Panc1 (cell line): Measurements from ENCODE around the gene MAP3K3. TPM values are rescaled to one million over a fixed set of nuclear protein-coding genes. Genes with fewer than 3 reads are reported as not detected.

Experiments
- ATAC-seq: fragments of 200-7000 bp; cut with Tn5 transposase; 2 replicates; pipeline ENCODE4 v1.9.1; 2020; ENCODE audit warnings: mild to moderate bottlenecking, moderate library complexity
- BruUV-seq: library from RNA; stranded (reverse); fragments of 400-500 nt; replicated peaks from 2 replicates; lab custom pipeline; 2021; lab: Mats Ljungman, UMichigan
- CTCF ChIA-PET: fragments of 300-600 bp; sonication (Branson Sonifier 250); formaldehyde crosslinking; loops from one replicate; lab custom pipeline; 2022; ENCODE audit warnings: antibody characterized with exemption; lab: Charles Lee
- POLR2A ChIA-PET: fragments of 300-600 bp; sonication (Branson Sonifier 250); formaldehyde crosslinking; loops from one replicate; lab custom pipeline; 2022; ENCODE audit warnings: antibody characterized with exemption; lab: Charles Lee
- DNase-seq: peaks from one replicate; pipeline ENCODE4 v3.0.0-alpha.2; 2010; ENCODE audit warnings: low read depth, low spot score
- H3K27ac ChIP-seq: 2 replicates; pipeline ENCODE4 v1.5.1; 2011; ENCODE audit warnings: mild to moderate bottlenecking, low read length, inconsistent platforms
- H3K27me3 ChIP-seq: fragments of 200-500 bp; sonication (Bioruptor generic); 2 replicates; pipeline ENCODE4 v1.6.0; 2014; ENCODE audit warnings: low read length, inconsistent platforms; ENCODE audit not compliant: control insufficient read depth, insufficient read depth
- H3K36me3 ChIP-seq: fragments of 200-500 bp; sonication (Bioruptor generic); 2 replicates; pipeline ENCODE4 v1.5.1; 2014; ENCODE audit warnings: inconsistent platforms, mild to moderate bottlenecking, low read length, moderate library complexity; ENCODE audit not compliant: control insufficient read depth, insufficient read depth
- H3K4me1 ChIP-seq: 2 replicates; pipeline ENCODE4 v1.5.1; 2011; ENCODE audit warnings: inconsistent platforms, mild to moderate bottlenecking, low read length, moderate library complexity; ENCODE audit not compliant: control insufficient read depth, insufficient read depth
- H3K4me3 ChIP-seq, 2 experiments: 2 replicates each; pipeline ENCODE4 v1.5.1; 2011 to 2012; ENCODE audit warnings: low read depth in 2 of 2, low read length in 2 of 2, mild to moderate bottlenecking in 2 of 2, inconsistent platforms in 1 of 2, moderate library complexity in 1 of 2
- H3K9me3 ChIP-seq: fragments of 200-500 bp; sonication (Bioruptor generic); 2 replicates; pipeline ENCODE4 v1.5.1; 2014; ENCODE audit warnings: low read depth, mild to moderate bottlenecking, inconsistent platforms, low read length, moderate library complexity; ENCODE audit not compliant: control insufficient read depth, insufficient read depth
- POLR2AphosphoS5 ChIP-seq: IDR thresholded peaks from 2 replicates; pipeline ENCODE4 v1.6.1; 2012; ENCODE audit warnings: mild to moderate bottlenecking, low read depth, low read length, moderate library complexity
- SIN3A ChIP-seq: IDR thresholded peaks from 2 replicates; pipeline ENCODE4 v1.6.1; 2012; ENCODE audit warnings: low read depth, mild to moderate bottlenecking, low read length, moderate library complexity, borderline replicate concordance; ENCODE audit not compliant: insufficient read depth
- TCF7L2 ChIP-seq: IDR thresholded peaks from 2 replicates; pipeline ENCODE4 v1.6.1; 2011; ENCODE audit warnings: mild to moderate bottlenecking, low read depth, low read length, inconsistent platforms
- in situ Hi-C: cut with HindIII; loops from 2 replicates; pipeline ENCODE4 v1.10.0; 2016; ENCODE audit warnings: low sequenced_read_pairs, low pct_unique_long_range_greater_than_20kb
- intact Hi-C: fragments of 100-400 bp; cut with micrococcal nuclease; formaldehyde crosslinking; loops from one replicate; pipeline ENCODE4 v1.10.0; 2022; ENCODE audit not compliant: unreplicated experiment
- total RNA-seq: library from RNA; stranded (reverse); gene quantifications from one replicate; pipeline ENCODE4 v1.2.1, GENCODE V29; 2021; ENCODE audit not compliant: unreplicated experiment
- TF ChIP-seq, protein P1 (sequence below), 2 experiments: IDR thresholded peaks; 2 replicates each; pipeline ENCODE4 v1.6.1; 2011 to 2012; ENCODE audit warnings: low read depth in 2 of 2, control low read depth in 1 of 2, low read length in 1 of 2, mild to moderate bottlenecking in 1 of 2, moderate library complexity in 1 of 2; ENCODE audit not compliant: insufficient read depth in 1 of 2
- TF ChIP-seq, protein P2 (sequence below): fragments of 450-650 bp; IDR thresholded peaks from 2 replicates; pipeline ENCODE4 v1.5.1; 2017; ENCODE audit warnings: mild to moderate bottlenecking

Gene MAP3K3
- total RNA-seq, 1 experiment from 2014 or later, result 22.3 TPM

DNA sequence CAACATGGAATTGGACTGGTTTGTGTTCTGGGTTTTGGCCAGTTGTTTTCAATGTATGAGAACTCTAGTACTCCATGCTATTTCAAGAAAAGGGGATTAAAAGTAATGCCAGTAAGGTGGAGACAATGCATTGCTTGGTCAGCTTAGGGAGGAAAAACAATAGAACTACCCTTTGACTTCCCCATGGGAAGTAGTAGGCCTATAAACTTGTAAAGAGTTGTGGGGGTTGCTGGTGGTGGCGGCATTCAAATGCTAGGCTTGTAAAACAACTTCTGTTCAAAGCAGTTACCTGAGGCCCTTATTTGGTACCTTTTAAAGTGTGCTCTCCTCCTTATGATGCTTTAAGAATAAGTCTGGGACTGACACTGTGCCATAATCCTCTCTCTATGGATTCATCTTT, 9.4 kb downstream of the MAP3K3 start:
- intact Hi-C loops, result no loop called here
- POLR2A ChIA-PET, result no interaction called here
- peaks cover under 1% of the 10 kb centered on the region for H3K4me1 ChIP-seq
- no peak overlapping the region for H3K4me3 ChIP-seq
- TF ChIP-seq POLR2AphosphoS5, result no peak
- TF ChIP-seq, protein P1, sequence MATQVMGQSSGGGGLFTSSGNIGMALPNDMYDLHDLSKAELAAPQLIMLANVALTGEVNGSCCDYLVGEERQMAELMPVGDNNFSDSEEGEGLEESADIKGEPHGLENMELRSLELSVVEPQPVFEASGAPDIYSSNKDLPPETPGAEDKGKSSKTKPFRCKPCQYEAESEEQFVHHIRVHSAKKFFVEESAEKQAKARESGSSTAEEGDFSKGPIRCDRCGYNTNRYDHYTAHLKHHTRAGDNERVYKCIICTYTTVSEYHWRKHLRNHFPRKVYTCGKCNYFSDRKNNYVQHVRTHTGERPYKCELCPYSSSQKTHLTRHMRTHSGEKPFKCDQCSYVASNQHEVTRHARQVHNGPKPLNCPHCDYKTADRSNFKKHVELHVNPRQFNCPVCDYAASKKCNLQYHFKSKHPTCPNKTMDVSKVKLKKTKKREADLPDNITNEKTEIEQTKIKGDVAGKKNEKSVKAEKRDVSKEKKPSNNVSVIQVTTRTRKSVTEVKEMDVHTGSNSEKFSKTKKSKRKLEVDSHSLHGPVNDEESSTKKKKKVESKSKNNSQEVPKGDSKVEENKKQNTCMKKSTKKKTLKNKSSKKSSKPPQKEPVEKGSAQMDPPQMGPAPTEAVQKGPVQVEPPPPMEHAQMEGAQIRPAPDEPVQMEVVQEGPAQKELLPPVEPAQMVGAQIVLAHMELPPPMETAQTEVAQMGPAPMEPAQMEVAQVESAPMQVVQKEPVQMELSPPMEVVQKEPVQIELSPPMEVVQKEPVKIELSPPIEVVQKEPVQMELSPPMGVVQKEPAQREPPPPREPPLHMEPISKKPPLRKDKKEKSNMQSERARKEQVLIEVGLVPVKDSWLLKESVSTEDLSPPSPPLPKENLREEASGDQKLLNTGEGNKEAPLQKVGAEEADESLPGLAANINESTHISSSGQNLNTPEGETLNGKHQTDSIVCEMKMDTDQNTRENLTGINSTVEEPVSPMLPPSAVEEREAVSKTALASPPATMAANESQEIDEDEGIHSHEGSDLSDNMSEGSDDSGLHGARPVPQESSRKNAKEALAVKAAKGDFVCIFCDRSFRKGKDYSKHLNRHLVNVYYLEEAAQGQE (IDR thresholded peaks at IDR 0.05; ENCODE audit: insufficient read depth in 1 of 2, low read depth in 2 of 2, low read length in 1 of 2), result no peak
- no peak for TF ChIP-seq TCF7L2
- no peak for TF ChIP-seq SIN3A
- TF ChIP-seq, protein P2, sequence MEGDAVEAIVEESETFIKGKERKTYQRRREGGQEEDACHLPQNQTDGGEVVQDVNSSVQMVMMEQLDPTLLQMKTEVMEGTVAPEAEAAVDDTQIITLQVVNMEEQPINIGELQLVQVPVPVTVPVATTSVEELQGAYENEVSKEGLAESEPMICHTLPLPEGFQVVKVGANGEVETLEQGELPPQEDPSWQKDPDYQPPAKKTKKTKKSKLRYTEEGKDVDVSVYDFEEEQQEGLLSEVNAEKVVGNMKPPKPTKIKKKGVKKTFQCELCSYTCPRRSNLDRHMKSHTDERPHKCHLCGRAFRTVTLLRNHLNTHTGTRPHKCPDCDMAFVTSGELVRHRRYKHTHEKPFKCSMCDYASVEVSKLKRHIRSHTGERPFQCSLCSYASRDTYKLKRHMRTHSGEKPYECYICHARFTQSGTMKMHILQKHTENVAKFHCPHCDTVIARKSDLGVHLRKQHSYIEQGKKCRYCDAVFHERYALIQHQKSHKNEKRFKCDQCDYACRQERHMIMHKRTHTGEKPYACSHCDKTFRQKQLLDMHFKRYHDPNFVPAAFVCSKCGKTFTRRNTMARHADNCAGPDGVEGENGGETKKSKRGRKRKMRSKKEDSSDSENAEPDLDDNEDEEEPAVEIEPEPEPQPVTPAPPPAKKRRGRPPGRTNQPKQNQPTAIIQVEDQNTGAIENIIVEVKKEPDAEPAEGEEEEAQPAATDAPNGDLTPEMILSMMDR, result no peak
- no TSS peak for BruUV-seq
- in situ Hi-C loops, result no loop called here
- no peak overlapping the region for H3K27ac ChIP-seq
- no peak for DNase-seq
- H3K36me3 ChIP-seq, result no peaks in the 10 kb centered on the region; the same call in 1 of the 2 replicates
- H3K9me3 ChIP-seq, result no peaks in the 10 kb centered on the region
- CTCF ChIA-PET, result no interaction called here
- no peak for ATAC-seq
- H3K27me3 ChIP-seq, result no peaks in the 10 kb centered on the region

GRCh38 chr17:63633742-63634141, 11.5 kb downstream of the MAP3K3 start:
- TF ChIP-seq POLR2AphosphoS5 (no peak), SIN3A (no peak), TCF7L2 (no peak)
- TF ChIP-seq, protein P2, result no peak
- TF ChIP-seq, protein P1 (IDR thresholded peaks at IDR 0.05; ENCODE audit: insufficient read depth in 1 of 2, low read depth in 2 of 2, low read length in 1 of 2), result no peak
- no peaks in the 10 kb centered on the region for H3K9me3 ChIP-seq
- in situ Hi-C loops (no loop called here), intact Hi-C loops (no loop called here)
- H3K27ac ChIP-seq, result no peak overlapping the region
- H3K4me3 ChIP-seq, result no peak overlapping the region
- DNase-seq (no peak), ATAC-seq (no peak)
- POLR2A ChIA-PET, result no interaction called here
- no peaks in the 10 kb centered on the region; the same call in 1 of the 2 replicates for H3K36me3 ChIP-seq
- no peaks in the 10 kb centered on the region for H3K4me1 ChIP-seq
- CTCF ChIA-PET, result no interaction called here
- BruUV-seq, result no TSS peak
- H3K27me3 ChIP-seq, result no peaks in the 10 kb centered on the region
